H1 (cell line): ENCODE results near the gene LRFN3. TPM values are rescaled to one million over a fixed set of nuclear protein-coding genes. Genes with fewer than 3 reads are reported as not detected.

Source experiments
- CTCF ChIA-PET: fragments of 300-600 bp; sonication (Branson Sonifier 250); formaldehyde crosslinking; loops from one replicate; lab custom pipeline; 2021; ENCODE audit not compliant: partially characterized antibody; lab: Charles Lee
- POLR2A ChIA-PET: fragments of 300-600 bp; sonication (Branson Sonifier 250); formaldehyde crosslinking; loops from one replicate; lab custom pipeline; 2021; ENCODE audit warnings: inconsistent platforms; ENCODE audit not compliant: partially characterized antibody; lab: Charles Lee
- DNase-seq, 2 experiments: peaks; one replicate each; pipeline versions ENCODE4 v3.0.0 to v3.0.0-alpha.2; 2010 to 2022; ENCODE audit warnings: low spot score in 2 of 2, low read depth in 1 of 2, mixed read lengths in 1 of 2
- FAIRE-seq: peaks from 2 replicates; lab custom pipeline; 2011; peaks lifted over from hg19 to GRCh38; lab: Jason Lieb, UNC
- H2AFZ ChIP-seq: 2 replicates; pipeline ENCODE4 v1.8.1; 2012; ENCODE audit warnings: low read length, inconsistent platforms
- H2AK5ac ChIP-seq: 2 replicates; pipeline ENCODE4 v1.6.1; 2013; ENCODE audit warnings: low read depth, low read length
- H2BK120ac ChIP-seq: replicated peaks from 2 replicates; pipeline ENCODE3; 2013; ENCODE audit warnings: low read depth, low read length, inconsistent platforms
- H2BK12ac ChIP-seq: 2 replicates; pipeline ENCODE4 v1.6.1; 2013; ENCODE audit warnings: low read depth, low read length
- H2BK15ac ChIP-seq: 2 replicates; pipeline ENCODE4 v1.6.1; 2013; ENCODE audit warnings: low read length
- H2BK20ac ChIP-seq: 2 replicates; pipeline ENCODE4 v1.6.1; 2013; ENCODE audit warnings: low read length
- H2BK5ac ChIP-seq: 2 replicates; pipeline ENCODE4 v1.6.1; 2013; ENCODE audit warnings: low read depth, low read length
- H3K14ac ChIP-seq: 2 replicates; pipeline ENCODE4 v1.6.1; 2013; ENCODE audit warnings: inconsistent platforms; ENCODE audit not compliant: insufficient read length
- H3K18ac ChIP-seq: 2 replicates; pipeline ENCODE4 v1.6.1; 2013; ENCODE audit warnings: low read length; ENCODE audit errors: extremely low read depth
- H3K23ac ChIP-seq: 2 replicates; pipeline ENCODE4 v1.6.1; 2013; ENCODE audit warnings: inconsistent platforms; ENCODE audit not compliant: insufficient read length
- H3K23me2 ChIP-seq: 2 replicates; pipeline ENCODE4 v1.6.1; 2013; ENCODE audit warnings: low read depth, low read length
- H3K27ac ChIP-seq: 2 replicates; pipeline ENCODE4 v1.6.1; 2011; ENCODE audit warnings: low read depth, low read length, inconsistent platforms
- H3K27me3 ChIP-seq, 4 experiments: replicated peaks in 1 of 4; 1 replicate in 1 of 4; 2 replicates in 3 of 4; pipeline versions ENCODE4 v1.6.1 to v1.8.1; 2011 to 2013; ENCODE audit warnings: low read length in 3 of 4, mild to moderate bottlenecking in 3 of 4, inconsistent platforms in 2 of 4, mixed read lengths in 2 of 4, moderate library complexity in 1 of 4; ENCODE audit not compliant: control insufficient read depth in 3 of 4, insufficient read depth in 3 of 4; ENCODE audit errors: extremely low read depth in 1 of 4
- H3K36me3 ChIP-seq, 4 experiments: 2 replicates each; pipeline versions ENCODE4 v1.6.1 to v1.8.1; 2011 to 2013; ENCODE audit warnings: mild to moderate bottlenecking in 4 of 4, low read length in 3 of 4, moderate library complexity in 2 of 4, control low read depth in 1 of 4, inconsistent platforms in 1 of 4; ENCODE audit not compliant: insufficient read depth in 4 of 4, control insufficient read depth in 2 of 4
- H3K4ac ChIP-seq: replicated peaks from 2 replicates; pipeline ENCODE3; 2013; ENCODE audit warnings: low read length, low read depth, mixed read lengths, inconsistent platforms; ENCODE audit not compliant: insufficient read length
- H3K4me1 ChIP-seq, 4 experiments: replicated peaks in 1 of 4; 1 replicate in 1 of 4; 2 replicates in 3 of 4; pipeline versions ENCODE4 v1.6.1 to v1.8.1; 2011 to 2013; ENCODE audit warnings: low read length in 3 of 4, inconsistent platforms in 2 of 4, mixed read lengths in 1 of 4; ENCODE audit not compliant: insufficient read depth in 4 of 4, control insufficient read depth in 3 of 4
- H3K4me2 ChIP-seq, 2 experiments: 2 replicates each; pipeline versions ENCODE4 v1.6.1 to v1.8.1; 2011 to 2013; ENCODE audit warnings: low read depth in 2 of 2, low read length in 2 of 2, control low read depth in 1 of 2, inconsistent platforms in 1 of 2, mild to moderate bottlenecking in 1 of 2; ENCODE audit not compliant: insufficient read depth in 1 of 2
- H3K4me3 ChIP-seq, 4 experiments: fragments of 200-600, 300-600 bp in 1 of 4; sonication (generic), shearing (Covaris generic), sonication (Bioruptor Twin) in 1 of 4; 2 replicates each; pipeline versions ENCODE4 v1.5.1 to v1.8.1; 2011 to 2016; ENCODE audit warnings: low read length in 4 of 4, low read depth in 3 of 4, control low read depth in 2 of 4, inconsistent platforms in 2 of 4, mild to moderate bottlenecking in 2 of 4, mixed read lengths in 1 of 4, moderate library complexity in 1 of 4; ENCODE audit not compliant: insufficient read depth in 2 of 4; ENCODE audit errors: extremely low read depth in 1 of 4
- H3K56ac ChIP-seq: replicated peaks from 2 replicates; pipeline ENCODE3; 2013; ENCODE audit warnings: low read depth, mild to moderate bottlenecking, mixed read lengths, low read length, inconsistent platforms; ENCODE audit not compliant: insufficient read length
- H3K79me1 ChIP-seq: 2 replicates; pipeline ENCODE4 v1.6.1; 2013; ENCODE audit warnings: low read depth, low read length, control low read depth
- H3K79me2 ChIP-seq, 2 experiments: 2 replicates each; pipeline versions ENCODE4 v1.6.1 to v1.8.1; 2012 to 2013; ENCODE audit warnings: low read length in 2 of 2, mild to moderate bottlenecking in 2 of 2, inconsistent platforms in 1 of 2; ENCODE audit not compliant: insufficient read depth in 2 of 2, control insufficient read depth in 1 of 2
- H3K9ac ChIP-seq, 4 experiments: replicated peaks in 1 of 4; 1 replicate in 1 of 4; 2 replicates in 3 of 4; pipeline versions ENCODE4 v1.6.1 to v1.8.1; 2011 to 2013; ENCODE audit warnings: low read depth in 3 of 4, low read length in 3 of 4, control low read depth in 2 of 4, mild to moderate bottlenecking in 2 of 4, moderate library complexity in 2 of 4, inconsistent platforms in 1 of 4; ENCODE audit errors: extremely low read depth in 1 of 4
- H3K9me3 ChIP-seq, 2 experiments: 2 replicates each; pipeline versions ENCODE4 v1.6.1 to v1.8.1; 2012 to 2013; ENCODE audit warnings: mild to moderate bottlenecking in 2 of 2, moderate library complexity in 2 of 2, control low read depth in 1 of 2, inconsistent platforms in 1 of 2, low read depth in 1 of 2, low read length in 1 of 2, mixed read lengths in 1 of 2; ENCODE audit not compliant: insufficient read depth in 2 of 2
- H4K20me1 ChIP-seq, 2 experiments: replicated peaks in 1 of 2; 2 replicates each; pipeline versions ENCODE3 to v1.8.1; 2011 to 2013; ENCODE audit warnings: inconsistent platforms in 2 of 2, low read length in 2 of 2, mild to moderate bottlenecking in 1 of 2; ENCODE audit not compliant: insufficient read depth in 2 of 2, control insufficient read depth in 1 of 2
- H4K5ac ChIP-seq: 2 replicates; pipeline ENCODE4 v1.6.1; 2013; ENCODE audit warnings: low read length, low read depth, mixed read lengths, inconsistent platforms; ENCODE audit not compliant: insufficient read length
- H4K8ac ChIP-seq: 2 replicates; pipeline ENCODE4 v1.8.0; 2013; ENCODE audit warnings: mild to moderate bottlenecking, moderate library complexity, low read length, inconsistent platforms; ENCODE audit not compliant: insufficient read depth; ENCODE audit errors: extremely low read depth
- H4K91ac ChIP-seq: replicated peaks from 2 replicates; pipeline ENCODE3; 2013; ENCODE audit warnings: low read length, mixed read lengths, inconsistent platforms; ENCODE audit not compliant: insufficient read length
- GTF2F1 ChIP-seq: IDR thresholded peaks from 2 replicates; pipeline ENCODE4 v1.6.1; 2012; ENCODE audit warnings: low read depth, low read length, improper control_type of control experiment, borderline replicate concordance
- POU5F1 ChIP-seq: IDR thresholded peaks from 2 replicates; pipeline ENCODE4 v1.6.1; 2011; ENCODE audit warnings: low read depth, mild to moderate bottlenecking, low read length, moderate library complexity
- WGBS, 2 experiments: shearing (Covaris generic) in 1 of 2; methylation state at CpG; one replicate each; pipeline versions ENCODE4 v1.1.6 to v1.1.7; 2013 to 2015; ENCODE audit warnings: low lambda C conversion rate in 2 of 2, mixed read lengths in 2 of 2, inconsistent platforms in 1 of 2, low coverage in 1 of 2, missing lambda C conversion rate in 1 of 2; ENCODE audit not compliant: insufficient replicate concordance in 2 of 2, insufficient coverage in 1 of 2, insufficient read length in 1 of 2; ENCODE audit errors: extremely low coverage in 1 of 2, missing lambda C conversion rate in 1 of 2; 5-methylcytosine and 5-hydroxymethylcytosine counted together
- polyA plus RNA-seq, 7 experiments: library from polyadenylated mRNA; depleted of rRNA in 3 of 7; stranded (reverse) in 5 of 7; unstranded in 2 of 7; fragments of >200 nt in 5 of 7; fragments of 200-250 nt in 2 of 7; gene quantifications; 1 replicate in 5 of 7; 2 replicates in 1 of 7; 4 replicates in 1 of 7; pipeline versions ENCODE4 v1.2.1 to v1.2.3, GENCODE V29; 2011 to 2013; ENCODE audit warnings: missing spikeins in 2 of 7, mixed read lengths in 2 of 7
- total RNA-seq: library from RNA; stranded (reverse); fragmentation: NEBNext Ultra II Directional; extraction: Animal tissue kit (Norgen Biotek cat#: 25700); gene quantifications from 2 replicates; pipeline ENCODE4 v1.2.1, GENCODE V29; 2021

LRFN3 gene
- total and polyA plus RNA-seq, 2 of the 8 experiments (the other 6 are each of a cell fraction or from before 2014, with no cell fraction given): 4.6 to 16.8 TPM

DNA sequence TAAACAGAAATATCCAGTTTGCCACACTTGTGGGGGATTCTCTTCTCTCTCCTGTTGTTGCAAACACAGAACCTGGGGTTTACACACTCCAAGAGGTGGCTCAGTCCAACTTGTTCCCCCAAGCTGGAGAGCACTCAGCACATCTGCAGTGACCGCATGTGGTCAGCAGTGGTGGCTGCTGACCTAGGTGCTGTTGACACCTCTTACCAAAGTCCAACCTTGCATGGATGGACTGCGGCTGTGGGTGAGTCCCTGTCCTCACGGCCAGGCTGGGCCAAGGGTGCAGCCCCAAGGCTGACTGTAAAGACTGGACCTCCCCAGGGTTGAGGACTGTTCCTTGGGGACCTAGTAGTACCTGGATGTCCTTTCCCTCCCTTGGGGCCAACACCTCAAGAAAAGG, 6.1 kb downstream of the LRFN3 start:
- no peak overlapping the region for H2BK120ac ChIP-seq
- H4K8ac ChIP-seq: no peak overlapping the region
- H3K23ac ChIP-seq: no peak overlapping the region
- H2AK5ac ChIP-seq: no peak overlapping the region
- H3K79me1 ChIP-seq: peaks cover 2% of the 10 kb centered on the region; the same call in 1 of the 2 replicates
- H3K27ac ChIP-seq: no peak overlapping the region
- H3K14ac ChIP-seq: no peak overlapping the region
- no peak overlapping the region for H2BK12ac ChIP-seq
- POLR2A ChIA-PET: no interaction called here
- peaks cover 0 to 26% of the 10 kb centered on the region in 2 experiments for H4K20me1 ChIP-seq
- no peak overlapping the region for H2BK15ac ChIP-seq
- H3K4ac ChIP-seq: no peak overlapping the region
- H3K9me3 ChIP-seq: no peaks in the 10 kb centered on the region
- H4K5ac ChIP-seq: no peak overlapping the region
- no peak overlapping the region for H2BK20ac ChIP-seq
- H4K91ac ChIP-seq: no peak overlapping the region
- H3K79me2 ChIP-seq: peaks cover 0 to 5% of the 10 kb centered on the region in 2 experiments; a peak in 1 of 4 replicates
- no peak for DNase-seq
- no peaks in the 10 kb centered on the region; a peak in 1 of 7 replicates for H3K27me3 ChIP-seq
- no peak overlapping the region for H2BK5ac ChIP-seq
- H3K9ac ChIP-seq: no peak overlapping the region
- no peak overlapping the region for H3K4me2 ChIP-seq
- H2AFZ ChIP-seq: no peak overlapping the region
- peaks cover 10% of the 10 kb centered on the region; the same call in 1 of the 2 replicates for H3K23me2 ChIP-seq
- peaks cover 0 to 19% (median 3%) of the 10 kb centered on the region in 4 experiments; a peak in 1 of 8 replicates for H3K36me3 ChIP-seq
- H3K4me3 ChIP-seq: no peak overlapping the region
- H3K56ac ChIP-seq: no peak overlapping the region
- CTCF ChIA-PET: no interaction called here
- H3K4me1 ChIP-seq: peaks cover 0 to 4% (median 0%) of the 10 kb centered on the region in 4 experiments; a peak in 2 of 7 replicates
- H3K18ac ChIP-seq: no peak overlapping the region
- WGBS, 2 experiments: 91% methylated on average over 3 of the region's 3 CpGs; no CpG with 5 or more reads in 1 of the 2 experiments
- no peak for FAIRE-seq
- TF ChIP-seq POU5F1: no peak
- no peak for TF ChIP-seq GTF2F1
